ENCODE data around the gene TIMD4. TPM values are rescaled to one million over a fixed set of nuclear protein-coding genes. Genes with fewer than 3 reads are reported as not detected.

TIMD4 gene
- total RNA-seq (1 to 10 TPM in 2 of 9 donors, under 1 TPM in 3, not detected in 4; 0.21 to 2.3 (median 0.86) TPM), polyA plus RNA-seq (under 1 TPM in 2 of 3 donors, not detected in 1; 0.10 to 0.24 TPM)
- long read RNA-seq, donor 1 = 0 reads
- long read RNA-seq, donor 2, partial matches to known transcripts = 0 of 2 reads
- long read RNA-seq, donor 2, other reads (novel, unspliced or antisense) = 0 of 2 reads
- long read RNA-seq, donor 3 = 0 reads
- long read RNA-seq, donor 4 = 0 reads
- long read RNA-seq, donor 5 = 0 reads
- long read RNA-seq, donor 6 = 0 reads
- long read RNA-seq, donor 7 = 0 reads
- long read RNA-seq, donor 8, partial matches to known transcripts = 0 of 1 reads
- long read RNA-seq, donor 8, other reads (novel, unspliced or antisense) = 0 of 1 reads
- long read RNA-seq, donor 9 = 0 reads
- long read RNA-seq, donor 10 = 0 reads

- 71 to 89% (median 84%) methylated on average over 4 of the region's 4 CpGs for WGBS, 4 donors
- Histone ChIP-seq H3K27ac (no peak within 1 kb of the TSS), H3K9me3 (replicated peaks in 1 of 3) (no peaks in the 10 kb centered on the region), H3K4me1 (replicated peaks in 1 of 2) (no peaks in the 10 kb centered on the region), H3K27me3 (no peaks in the 10 kb centered on the region), H3K4me3 (no peak within 1 kb of the TSS), H3K36me3 (replicated peaks in 1 of 2) (no peaks in the 10 kb centered on the region)
- intact Hi-C loops (cut with DNase I) = no loop called here
- no peak for TF ChIP-seq CTCF (IDR thresholded peaks at IDR 0.05)
- TF ChIP-seq POLR2A (IDR thresholded peaks at IDR 0.05) = no peak
- peak in 1 of 7 donors; percentile 4 for DNase-seq
Observed at GRCh38 chr5:156963125-156963524, at the start of gene TIMD4. TIMD4 (minus strand) TSS chr5:156963226; CDS start chr5:156963198, 28 bp downstream.

- intact Hi-C loops (cut with DNase I) = no loop called here
- no peak overlapping the region for H3K27ac ChIP-seq
- no peak for TF ChIP-seq POLR2A (IDR thresholded peaks at IDR 0.05)
- no peak for TF ChIP-seq CTCF (IDR thresholded peaks at IDR 0.05)
- H3K4me1 ChIP-seq (replicated peaks in 1 of 2) = no peaks in the 10 kb centered on the region
- no peaks in the 10 kb centered on the region for H3K36me3 ChIP-seq (replicated peaks in 1 of 2)
- no peak overlapping the region for H3K4me3 ChIP-seq
- 68 to 84% (median 77%) methylated on average over 2 of the region's 2 CpGs for WGBS, 4 donors
- DNase-seq = no peak
- no peaks in the 10 kb centered on the region for H3K27me3 ChIP-seq
- H3K9me3 ChIP-seq (replicated peaks in 1 of 3) = no peaks in the 10 kb centered on the region
Observed at GRCh38 chr5:157006262-157006661, 43.2 kb upstream of the TIMD4 start.

GRCh38 chr5:157004893-157005551, 42.0 kb upstream of the TIMD4 start:
- TF ChIP-seq POLR2A (IDR thresholded peaks at IDR 0.05) (no peak), CTCF (IDR thresholded peaks at IDR 0.05) (no peak)
- Histone ChIP-seq H3K27ac (no peak overlapping the region), H3K4me1 (replicated peaks in 1 of 2) (no peaks in the 10 kb centered on the region)

GRCh38 chr5:156991714-156992113, 28.7 kb upstream of the TIMD4 start:
- TF ChIP-seq POLR2A (IDR thresholded peaks at IDR 0.05) (no peak), CTCF (IDR thresholded peaks at IDR 0.05) (no peak)
- no peak overlapping the region for H3K4me3 ChIP-seq
- H3K9me3 ChIP-seq (replicated peaks in 1 of 3) = no peaks in the 10 kb centered on the region
- no peak overlapping the region for H3K27ac ChIP-seq
- WGBS, 4 donors = 70 to 86% (median 71%) methylated on average over 4 of the region's 4 CpGs
- H3K4me1 ChIP-seq (replicated peaks in 1 of 2) = no peaks in the 10 kb centered on the region
- H3K27me3 ChIP-seq = no peaks in the 10 kb centered on the region
- intact Hi-C loops (cut with DNase I) = no loop called here
- peak in 3 of 7 donors; percentile 10 to 21 (median 14) for DNase-seq
- no peaks in the 10 kb centered on the region for H3K36me3 ChIP-seq (replicated peaks in 1 of 2)

More at GRCh38 chr5:157004893-157005551, 42.0 kb upstream of the TIMD4 start:
- Histone ChIP-seq H3K9me3 (replicated peaks in 1 of 3) (peaks cover 0 to 7% (median 0%) of the 10 kb centered on the region in 3 donors), H3K36me3 (replicated peaks in 1 of 2) (no peaks in the 10 kb centered on the region), H3K4me3 (no peak overlapping the region), H3K27me3 (no peaks in the 10 kb centered on the region)
- no peak for DNase-seq
- intact Hi-C loops (cut with DNase I) = no loop called here
